Stimulated activated CD4-positive, alpha-beta T cell treated with anti-CD3 and anti-CD28 coated beads, Interleukin-4, amount 100 ng/mL, for 24 hours (primary cell): ENCODE data around the gene SYT9.

Experiments used
- DNase-seq: peaks from one replicate; pipeline ENCODE4 v3.0.0-alpha.2; 2020

The SYT9 gene

GRCh38 chr11:7435176-7435575 is 183.5 kb downstream of the SYT9 start:
- no peak for DNase-seq

- no peak for DNase-seq
These were observed 184.4 kb downstream of the SYT9 start for GRCh38 chr11:7436146-7436545.

- no peak for DNase-seq
These were observed 185.0 kb downstream of the SYT9 start for GRCh38 chr11:7436657-7437056.

- no peak for DNase-seq
These were observed 186.0 kb downstream of the SYT9 start for GRCh38 chr11:7437696-7438095.

GRCh38 chr11:7439746-7440320 is 188.1 kb downstream of the SYT9 start:
- no peak for DNase-seq

- peak; percentile 74 for DNase-seq
These were observed 191.0 kb downstream of the SYT9 start for GRCh38 chr11:7442588-7443215.

- DNase-seq, result no peak
These were observed 192.6 kb downstream of the SYT9 start for GRCh38 chr11:7444091-7444981.

GRCh38 chr11:7445564-7445963 is 193.9 kb downstream of the SYT9 start:
- DNase-seq, result no peak

- DNase-seq, result no peak
These were observed 196.5 kb downstream of the SYT9 start for GRCh38 chr11:7448201-7448600.

- DNase-seq, result no peak
These were observed 197.6 kb downstream of the SYT9 start for GRCh38 chr11:7449211-7449840.

GRCh38 chr11:7449841-7450214 is 198.1 kb downstream of the SYT9 start:
- no peak for DNase-seq

- DNase-seq, result no peak
These were observed 199.1 kb downstream of the SYT9 start for GRCh38 chr11:7450836-7451235.

GRCh38 chr11:7451520-7451919 is 199.8 kb downstream of the SYT9 start:
- no peak for DNase-seq

GRCh38 chr11:7451952-7452494 is 200.3 kb downstream of the SYT9 start:
- DNase-seq, result no peak

GRCh38 chr11:7454854-7455253 is 203.2 kb downstream of the SYT9 start:
- no peak for DNase-seq

GRCh38 chr11:7457211-7457610 is 205.5 kb downstream of the SYT9 start:
- DNase-seq, result no peak

GRCh38 chr11:7462706-7463105 is 211.0 kb downstream of the SYT9 start:
- DNase-seq, result no peak

- no peak for DNase-seq
These were observed 215.9 kb downstream of the SYT9 start for GRCh38 chr11:7467652-7468051.

GRCh38 chr11:7469351-7469865 is 217.7 kb downstream of the SYT9 start:
- DNase-seq, result no peak

GRCh38 chr11:7471071-7471470 is 219.4 kb downstream of the SYT9 start:
- DNase-seq, result no peak

- no peak for DNase-seq
These were observed 222.0 kb downstream of the SYT9 start for GRCh38 chr11:7473717-7474116.

GRCh38 chr11:7480113-7480512 is 228.4 kb downstream of the SYT9 start:
- no peak for DNase-seq

GRCh38 chr11:7484131-7484530 is 232.4 kb downstream of the SYT9 start:
- no peak for DNase-seq
